ENCODE data around the gene KDM2B. TPM values are rescaled to one million over a fixed set of nuclear protein-coding genes. Genes with fewer than 3 reads are reported as not detected.

Gene KDM2B
- total RNA-seq, 1 donor = 32.6 TPM

DNA sequence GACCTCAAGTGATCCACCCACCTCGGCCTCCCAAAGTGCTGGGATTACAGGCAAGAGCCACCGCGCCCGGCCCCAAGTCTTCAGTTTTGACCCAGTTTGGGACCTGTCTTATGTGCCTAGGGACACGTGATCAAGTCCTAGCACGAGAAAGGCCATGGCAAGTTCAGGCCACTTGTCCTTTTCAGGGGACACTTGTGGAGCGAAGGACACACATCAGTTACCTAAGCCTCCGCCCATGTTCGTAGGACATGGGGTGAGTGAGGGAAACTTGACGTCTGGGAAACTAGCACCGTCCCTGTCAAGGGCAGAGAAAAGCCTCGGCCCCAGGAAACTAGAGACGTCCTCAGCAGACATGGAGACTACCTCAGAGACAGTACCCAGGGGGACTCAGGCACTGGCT is 60.7 kb downstream of the KDM2B start:
- H3K4me1 ChIP-seq (ENCODE audit: insufficient read depth, low read length) = no peaks in the 10 kb centered on the region

DNA sequence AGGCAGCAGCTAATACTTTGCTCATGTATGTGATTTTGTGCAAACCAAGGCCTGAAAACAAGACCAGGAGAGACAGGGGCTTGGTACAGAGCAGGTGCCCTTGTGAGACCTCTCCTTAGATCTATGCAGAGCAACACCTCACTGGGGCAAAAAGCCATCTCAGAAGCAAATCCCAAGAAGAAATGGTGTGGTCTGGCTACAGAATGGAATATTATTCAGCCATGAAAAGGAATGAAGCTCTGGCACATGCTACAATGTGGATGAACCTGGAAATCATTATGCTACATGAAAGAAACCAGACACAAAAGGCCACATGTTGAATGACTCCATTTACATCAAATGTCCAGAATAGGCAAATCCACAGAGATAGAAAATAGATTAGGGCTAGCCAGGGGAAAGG is 61.6 kb downstream of the KDM2B start:
- TF ChIP-seq, protein P1, sequence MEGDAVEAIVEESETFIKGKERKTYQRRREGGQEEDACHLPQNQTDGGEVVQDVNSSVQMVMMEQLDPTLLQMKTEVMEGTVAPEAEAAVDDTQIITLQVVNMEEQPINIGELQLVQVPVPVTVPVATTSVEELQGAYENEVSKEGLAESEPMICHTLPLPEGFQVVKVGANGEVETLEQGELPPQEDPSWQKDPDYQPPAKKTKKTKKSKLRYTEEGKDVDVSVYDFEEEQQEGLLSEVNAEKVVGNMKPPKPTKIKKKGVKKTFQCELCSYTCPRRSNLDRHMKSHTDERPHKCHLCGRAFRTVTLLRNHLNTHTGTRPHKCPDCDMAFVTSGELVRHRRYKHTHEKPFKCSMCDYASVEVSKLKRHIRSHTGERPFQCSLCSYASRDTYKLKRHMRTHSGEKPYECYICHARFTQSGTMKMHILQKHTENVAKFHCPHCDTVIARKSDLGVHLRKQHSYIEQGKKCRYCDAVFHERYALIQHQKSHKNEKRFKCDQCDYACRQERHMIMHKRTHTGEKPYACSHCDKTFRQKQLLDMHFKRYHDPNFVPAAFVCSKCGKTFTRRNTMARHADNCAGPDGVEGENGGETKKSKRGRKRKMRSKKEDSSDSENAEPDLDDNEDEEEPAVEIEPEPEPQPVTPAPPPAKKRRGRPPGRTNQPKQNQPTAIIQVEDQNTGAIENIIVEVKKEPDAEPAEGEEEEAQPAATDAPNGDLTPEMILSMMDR (IDR thresholded peaks at IDR 0.05; ENCODE audit: extremely low read depth, low read depth, low read length) = no peak

More for the DNA sequence above, 60.7 kb downstream of the KDM2B start:
- Histone ChIP-seq H3K9me3 (ENCODE audit: low read depth, low read length) (no peaks in the 10 kb centered on the region), H4K20me1 (ENCODE audit: insufficient read depth, low read length) (peaks cover 4% of the 10 kb centered on the region), H2AFZ (ENCODE audit: low read length) (no peak overlapping the region), H3K4me2 (ENCODE audit: insufficient read depth, low read length) (no peak overlapping the region), H3K4me3 (ENCODE audit: insufficient read depth, low read length) (no peak overlapping the region), H3K27me3 (ENCODE audit: insufficient read depth, low read length) (no peaks in the 10 kb centered on the region), H3K36me3 (ENCODE audit: insufficient read depth, low read length) (no peaks in the 10 kb centered on the region), H3K79me2 (ENCODE audit: insufficient read depth, low read length) (no peaks in the 10 kb centered on the region), H3K27ac (ENCODE audit: low read depth, low read length) (no peak overlapping the region)
- TF ChIP-seq, protein P1 (IDR thresholded peaks at IDR 0.05; ENCODE audit: extremely low read depth, low read depth, low read length) = no peak
- DNase-seq (ENCODE audit: insufficient read length, low spot score, missing footprints) = no peak

DNA sequence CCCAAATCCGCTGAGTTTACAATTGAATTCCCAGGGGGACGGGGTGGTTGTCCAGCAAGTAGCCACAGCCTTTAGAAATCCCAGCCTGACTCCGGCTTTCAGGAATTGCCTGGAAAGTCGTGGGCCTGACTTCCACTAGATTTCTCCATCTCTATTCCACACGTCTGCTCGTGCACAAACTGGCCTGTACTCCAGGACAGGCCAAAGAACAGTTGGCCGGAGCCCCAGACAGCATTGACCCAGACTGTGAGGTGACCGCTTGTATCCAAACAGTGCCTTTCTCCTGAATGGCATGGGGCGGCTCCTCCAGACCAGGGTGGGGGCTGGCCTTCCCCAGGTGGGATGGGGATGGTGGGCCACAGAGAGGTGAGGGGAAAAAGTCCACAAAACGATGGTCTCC is 62.2 kb downstream of the KDM2B start:
- no peaks in the 10 kb centered on the region for H3K79me2 ChIP-seq (ENCODE audit: insufficient read depth, low read length)
- H3K27me3 ChIP-seq (ENCODE audit: insufficient read depth, low read length) = no peaks in the 10 kb centered on the region
- H3K9me3 ChIP-seq (ENCODE audit: low read depth, low read length) = no peaks in the 10 kb centered on the region
- H3K4me3 ChIP-seq (ENCODE audit: insufficient read depth, low read length) = no peak overlapping the region
- no peaks in the 10 kb centered on the region for H3K36me3 ChIP-seq (ENCODE audit: insufficient read depth, low read length)
- H3K4me1 ChIP-seq (ENCODE audit: insufficient read depth, low read length) = no peaks in the 10 kb centered on the region
- H4K20me1 ChIP-seq (ENCODE audit: insufficient read depth, low read length) = peaks cover under 1% of the 10 kb centered on the region
- no peak for DNase-seq (ENCODE audit: insufficient read length, low spot score, missing footprints)
- H3K27ac ChIP-seq (ENCODE audit: low read depth, low read length) = no peak overlapping the region
- no peak overlapping the region for H3K4me2 ChIP-seq (ENCODE audit: insufficient read depth, low read length)
- TF ChIP-seq, protein P1 (IDR thresholded peaks at IDR 0.05; ENCODE audit: extremely low read depth, low read depth, low read length) = no peak
- no peak overlapping the region for H2AFZ ChIP-seq (ENCODE audit: low read length)

More for the DNA sequence above, 61.6 kb downstream of the KDM2B start:
- Histone ChIP-seq H3K79me2 (ENCODE audit: insufficient read depth, low read length) (no peaks in the 10 kb centered on the region), H4K20me1 (ENCODE audit: insufficient read depth, low read length) (peaks cover 4% of the 10 kb centered on the region), H3K27me3 (ENCODE audit: insufficient read depth, low read length) (no peaks in the 10 kb centered on the region), H3K4me2 (ENCODE audit: insufficient read depth, low read length) (no peak overlapping the region), H3K27ac (ENCODE audit: low read depth, low read length) (no peak overlapping the region), H3K9me3 (ENCODE audit: low read depth, low read length) (no peaks in the 10 kb centered on the region), H3K4me1 (ENCODE audit: insufficient read depth, low read length) (no peaks in the 10 kb centered on the region), H3K4me3 (ENCODE audit: insufficient read depth, low read length) (no peak overlapping the region), H2AFZ (ENCODE audit: low read length) (no peak overlapping the region), H3K36me3 (ENCODE audit: insufficient read depth, low read length) (no peaks in the 10 kb centered on the region)
- DNase-seq (ENCODE audit: insufficient read length, low spot score, missing footprints) = no peak

DNA sequence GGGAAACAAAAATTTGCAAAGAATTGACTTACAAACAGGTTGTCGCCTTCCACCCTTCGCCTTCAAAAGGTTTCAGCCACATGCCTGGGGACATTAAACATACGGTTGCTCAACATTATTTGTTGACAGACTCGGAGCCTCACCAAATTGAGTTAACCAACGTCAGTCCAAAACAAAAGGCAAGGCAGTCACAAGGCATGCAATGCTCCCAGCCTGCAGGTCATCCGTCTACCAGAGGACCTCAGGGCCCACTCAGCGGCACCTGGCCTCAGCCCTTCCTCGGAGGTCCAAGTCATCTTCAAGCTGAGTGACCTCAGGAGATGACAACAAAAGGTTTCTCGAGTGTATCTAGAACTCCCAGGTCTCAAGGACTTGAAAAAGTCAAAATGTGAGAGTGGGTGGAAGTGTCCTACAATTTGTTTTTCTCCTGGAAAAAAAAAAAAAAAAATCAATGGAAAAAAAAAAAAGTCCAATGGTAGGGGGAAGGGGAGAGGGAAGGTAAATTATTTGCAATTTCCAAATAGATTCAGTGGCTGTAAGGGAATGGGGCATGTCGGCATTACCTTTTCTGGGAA is 64.3 kb downstream of the KDM2B start:
- Histone ChIP-seq H3K36me3 (ENCODE audit: insufficient read depth, low read length) (no peaks in the 10 kb centered on the region), H4K20me1 (ENCODE audit: insufficient read depth, low read length) (no peaks in the 10 kb centered on the region), H3K4me2 (ENCODE audit: insufficient read depth, low read length) (no peak overlapping the region), H3K4me3 (ENCODE audit: insufficient read depth, low read length) (no peak overlapping the region), H3K27me3 (ENCODE audit: insufficient read depth, low read length) (no peaks in the 10 kb centered on the region), H3K4me1 (ENCODE audit: insufficient read depth, low read length) (no peaks in the 10 kb centered on the region), H3K79me2 (ENCODE audit: insufficient read depth, low read length) (no peaks in the 10 kb centered on the region), H3K27ac (ENCODE audit: low read depth, low read length) (no peak overlapping the region), H3K9me3 (ENCODE audit: low read depth, low read length) (no peaks in the 10 kb centered on the region), H2AFZ (ENCODE audit: low read length) (no peak overlapping the region)
- TF ChIP-seq, protein P1 (IDR thresholded peaks at IDR 0.05; ENCODE audit: extremely low read depth, low read depth, low read length) = no peak
- no peak for DNase-seq (ENCODE audit: insufficient read length, low spot score, missing footprints)

Data from osteoblast (primary cell).